HG02885 (cell line): ENCODE data around the gene FKBP10.

Source experiments
- ATAC-seq: cut with Tn5 transposase; IDR thresholded peaks from one replicate; pipeline ENCODE4 v1.9.1; 2021; ENCODE audit warnings: mild to moderate bottlenecking; ENCODE audit not compliant: unreplicated experiment, poor library complexity

FKBP10 gene

GRCh38 chr17:41870627-41871026 is 57.8 kb downstream of the FKBP10 start:
- no peak for ATAC-seq

- no peak for ATAC-seq
These were observed 59.0 kb downstream of the FKBP10 start for GRCh38 chr17:41871789-41872188.
